K562 (cell line): Measurements from ENCODE around the gene CD84. TPM values are rescaled to one million over a fixed set of nuclear protein-coding genes. Genes with fewer than 3 reads are reported as not detected.

Experiments used
- ATAC-seq: fragments of 200-7000 bp; cut with Tn5 transposase; 3 replicates; pipeline ENCODE4 v1.9.1; 2020; ENCODE audit warnings: moderate library complexity
- BruUV-seq: library from RNA; stranded (reverse); fragments of 400-500 nt; replicated peaks from 2 replicates; lab custom pipeline; 2021; lab: Mats Ljungman, UMichigan
- CTCF ChIA-PET: fragments of 300-600 bp; formaldehyde crosslinking; extraction: SDS; loops from one replicate; lab custom pipeline; 2021; ENCODE audit warnings: low intra/inter-chr PET ratio; lab: Yijun Ruan, JAX
- POLR2A ChIA-PET: fragments of 300-600, 350-650 bp; sonication (Branson Sonifier 250); formaldehyde crosslinking; extraction: SDS; loops from one replicate; lab custom pipeline; 2021; ENCODE audit warnings: antibody characterized with exemption, inconsistent platforms; lab: Yijun Ruan, JAX
- DNase-seq, 4 experiments: peaks; one replicate each; pipeline versions ENCODE4 v3.0.0 to v3.0.0-alpha.2; 2011 to 2018; ENCODE audit warnings: low spot score in 3 of 4, mixed read lengths in 3 of 4; ENCODE audit errors: extremely low read depth in 1 of 4
- FAIRE-seq: peaks from 2 replicates; lab custom pipeline; 2011; peaks lifted over from hg19 to GRCh38; lab: Jason Lieb, UNC
- H2AFZ ChIP-seq: 2 replicates; pipeline ENCODE4 v1.6.0; 2011; ENCODE audit warnings: low read depth, low read length, control low read depth, inconsistent platforms
- H3K27ac ChIP-seq: fragments of 200-600 bp; 3 replicates; pipeline ENCODE4 v1.8.0; 2011; ENCODE audit warnings: low read depth, mild to moderate bottlenecking, control low read depth, inconsistent platforms, low read length, moderate library complexity, mixed read lengths; ENCODE audit errors: extremely low read depth
- H3K27me3 ChIP-seq, 2 experiments: fragments of 300-600 bp in 1 of 2; 2 replicates in 1 of 2; 3 replicates in 1 of 2; pipeline versions ENCODE4 v1.6.0 to v1.8.0; 2011; ENCODE audit warnings: inconsistent platforms in 2 of 2, low read length in 2 of 2, mild to moderate bottlenecking in 1 of 2, mixed read lengths in 1 of 2, moderate library complexity in 1 of 2; ENCODE audit not compliant: control insufficient read depth in 2 of 2, insufficient read depth in 2 of 2
- H3K36me3 ChIP-seq: fragments of 300-600 bp; 3 replicates; pipeline ENCODE4 v1.8.0; 2011; ENCODE audit warnings: mild to moderate bottlenecking, low read length, inconsistent platforms; ENCODE audit not compliant: control insufficient read depth, insufficient read depth
- H3K4me1 ChIP-seq, 2 experiments: fragments of 200-600 bp in 1 of 2; replicated peaks in 1 of 2; 2 replicates in 1 of 2; 3 replicates in 1 of 2; pipeline versions ENCODE4 v1.5.1 to v1.8.0; 2011; ENCODE audit warnings: inconsistent platforms in 2 of 2, low read length in 2 of 2, mild to moderate bottlenecking in 1 of 2, mixed read lengths in 1 of 2, moderate library complexity in 1 of 2; ENCODE audit not compliant: control insufficient read depth in 2 of 2, insufficient read depth in 2 of 2
- H3K4me2 ChIP-seq: 2 replicates; pipeline ENCODE4 v1.6.1; 2011; ENCODE audit warnings: low read length, control low read depth, inconsistent platforms, mixed read lengths; ENCODE audit not compliant: insufficient read depth
- H3K4me3 ChIP-seq: fragments of 200-600 bp; sonication (generic), shearing (Covaris generic); 2 replicates; pipeline ENCODE4 v1.5.1; 2016; ENCODE audit warnings: control low read depth, inconsistent platforms
- H3K79me2 ChIP-seq: fragments of 200-600 bp; 3 replicates; pipeline ENCODE4 v1.8.0; 2011; ENCODE audit warnings: low read length, inconsistent platforms; ENCODE audit not compliant: control insufficient read depth, insufficient read depth
- H3K9ac ChIP-seq, 2 experiments: 2 replicates each; pipeline versions ENCODE4 v1.6.0 to v1.6.1; 2011; ENCODE audit warnings: low read depth in 2 of 2, low read length in 2 of 2, control low read depth in 1 of 2, inconsistent platforms in 1 of 2, mild to moderate bottlenecking in 1 of 2, mixed read lengths in 1 of 2; ENCODE audit not compliant: insufficient read depth in 1 of 2
- H3K9me1 ChIP-seq: one replicate; pipeline ENCODE4 v1.6.0; 2011; ENCODE audit warnings: inconsistent platforms, mild to moderate bottlenecking, low read length, moderate library complexity; ENCODE audit not compliant: control insufficient read depth, insufficient read depth
- H3K9me3 ChIP-seq: replicated peaks from 2 replicates; pipeline ENCODE4 v1.5.1; 2011; ENCODE audit warnings: low read depth, low read length, inconsistent platforms; ENCODE audit not compliant: control insufficient read depth, insufficient read depth
- H4K20me1 ChIP-seq: replicated peaks from 2 replicates; pipeline ENCODE4 v1.6.1; 2011; ENCODE audit warnings: low read length, inconsistent platforms, mixed read lengths; ENCODE audit not compliant: control insufficient read depth, insufficient read depth
- C11orf30 ChIP-seq: fragments of 450-650 bp; IDR thresholded peaks from 2 replicates; pipeline ENCODE4 v1.6.1; 2016; ENCODE audit warnings: low read depth, mild to moderate bottlenecking
- CBFA2T3 ChIP-seq: fragments of 450-650 bp; IDR thresholded peaks from 2 replicates; pipeline ENCODE4 v1.6.1; 2017
- HEY1 ChIP-seq: fragments of 250-450 bp; sonication (Bioruptor Pico); IDR thresholded peaks from 2 replicates; pipeline ENCODE4 v1.5.0; 2020; ENCODE audit warnings: mild to moderate bottlenecking, moderate library complexity, borderline replicate concordance
- JUND ChIP-seq, 2 experiments: IDR thresholded peaks; 2 replicates in 1 of 2; 3 replicates in 1 of 2; pipeline ENCODE4 v1.6.1; 2011; ENCODE audit warnings: borderline replicate concordance in 2 of 2, low read depth in 2 of 2, low read length in 2 of 2, improper control_type of control experiment in 1 of 2, missing biosample characterization in 1 of 2, missing genetic modification characterization in 1 of 2, missing genetic modification reagents in 1 of 2
- MAFF ChIP-seq: IDR thresholded peaks from 2 replicates; pipeline ENCODE4 v1.6.1; 2012; ENCODE audit warnings: low read length, improper control_type of control experiment
- MAFG ChIP-seq: fragments of 450-650 bp; conservative IDR thresholded peaks from 2 replicates; pipeline ENCODE4 v1.6.1; 2016; ENCODE audit warnings: missing genetic modification characterization, missing compliant biosample characterization
- MAFK ChIP-seq: IDR thresholded peaks from 2 replicates; pipeline ENCODE4 v1.6.1; 2011; ENCODE audit warnings: low read length, improper control_type of control experiment
- ZNF316 ChIP-seq: fragments of 450-650 bp; IDR thresholded peaks from 2 replicates; pipeline ENCODE4 v1.6.1; 2016
- ZNF41 ChIP-seq: fragments of 250-450 bp; sonication (Bioruptor Pico); conservative IDR thresholded peaks from 2 replicates; pipeline ENCODE4 v1.4.0; 2020; ENCODE audit warnings: mild to moderate bottlenecking
- ZNF766 ChIP-seq: fragments of 200-800 bp; sonication (Bioruptor generic); conservative IDR thresholded peaks from 2 replicates; pipeline ENCODE4 v1.6.1; 2016; ENCODE audit warnings: missing genetic modification characterization, missing compliant biosample characterization
- WGBS: fragments of 100-300 bp; shearing (Covaris generic); methylation state at CpG from one replicate; pipeline ENCODE4 v1.1.6; 2016; ENCODE audit warnings: low coverage, mixed read lengths; ENCODE audit not compliant: insufficient coverage; ENCODE audit errors: missing lambda C conversion rate; 5-methylcytosine and 5-hydroxymethylcytosine counted together
- in situ Hi-C: fragments of 300-500 bp; cut with MboI; formaldehyde crosslinking; loops from 4 replicates; pipeline ENCODE4 v1.15.0; 2018; ENCODE audit warnings: inconsistent platforms, mixed read lengths
- intact Hi-C: fragments of 100-400 bp; cut with micrococcal nuclease; formaldehyde crosslinking; loops from 2 replicates; pipeline ENCODE4 v1.14.2; 2022
- polyA plus RNA-seq, 8 experiments: library from polyadenylated mRNA; depleted of rRNA in 4 of 8; stranded (reverse) in 5 of 8; unstranded in 3 of 8; fragments of >200 nt; fragmentation: Nextera tagmentation in 2 of 8; fragmentation: Illumina TruSeq in 1 of 8; extraction: Ambion mirVana in 2 of 8; extraction: Trizol in 1 of 8; gene quantifications; 2 replicates each; pipeline versions ENCODE4 v1.2.1 to v1.2.3, GENCODE V29; 2011 to 2014; ENCODE audit warnings: inconsistent platforms in 1 of 8, missing spikeins in 1 of 8
- total RNA-seq, 7 experiments: library from RNA; depleted of rRNA in 6 of 7; stranded (reverse); fragments of >200 nt in 6 of 7; fragmentation: Illumina TruSeq in 2 of 7; extraction: Trizol in 2 of 7; gene quantifications; 2 replicates each; pipeline versions ENCODE4 v1.2.1 to v1.2.3, GENCODE V29; 2011 to 2021; ENCODE audit warnings: low replicate concordance in 1 of 7

The CD84 gene
- total and polyA plus RNA-seq, 9 of the 15 experiments (the other 6 are each of a cell fraction or from before 2014, with no cell fraction given), result 0.82 to 6.8 (median 2.0) TPM

DNA sequence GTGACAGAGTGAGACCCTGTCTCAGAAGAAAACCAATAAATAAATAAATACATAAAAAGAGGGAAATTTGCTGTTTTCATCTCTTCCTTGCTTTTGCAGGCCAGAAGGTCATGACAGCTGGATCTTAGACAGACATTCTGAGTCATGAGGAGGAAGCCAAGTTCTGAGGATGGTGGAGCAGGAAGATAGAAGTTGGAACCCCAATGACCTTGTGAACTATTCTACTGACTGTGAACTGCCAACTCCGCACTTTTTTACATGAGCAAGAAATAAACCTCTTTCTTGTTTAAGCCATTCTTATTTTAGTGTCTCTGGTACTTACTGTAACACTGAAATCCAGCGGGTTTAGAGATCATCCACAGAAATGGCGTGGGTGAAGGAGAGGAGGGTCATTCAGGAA, 8.5 kb downstream of the CD84 start:
- no peak for FAIRE-seq
- no peak for DNase-seq
- in situ Hi-C loops, result no loop called here
- Histone ChIP-seq H3K36me3 (no peaks in the 10 kb centered on the region), H2AFZ (peak overlapping the region; percentile 53), H3K9me3 (no peaks in the 10 kb centered on the region), H3K9me1 (no peaks in the 10 kb centered on the region), H3K27me3 (no peaks in the 10 kb centered on the region), H3K27ac (no peak overlapping the region), H4K20me1 (no peaks in the 10 kb centered on the region), H3K4me1 (peaks cover 6 to 27% of the 10 kb centered on the region in 2 experiments; a peak in 4 of 5 replicates), H3K79me2 (no peaks in the 10 kb centered on the region), H3K4me3 (no peak overlapping the region), H3K4me2 (no peak overlapping the region; the same call in 1 of the 2 replicates), H3K9ac (no peak overlapping the region)
- ChIA-PET POLR2A (no interaction called here), CTCF (no interaction called here)
- intact Hi-C loops, result no loop called here
- 66% methylated on average over 3 of the region's 3 CpGs for WGBS
- no TSS peak for BruUV-seq
- peak; percentile 77 for TF ChIP-seq ZNF316
- no peak for TF ChIP-seq HEY1 (CRISPR knock-in tag)
- TF ChIP-seq ZNF766 (CRISPR knock-in tag), result peak; percentile 70
- peak; percentile 7; the same call in 1 of the 2 replicates for TF ChIP-seq JUND (IDR thresholded peaks at IDR 0.05; ENCODE audit: borderline replicate concordance, low read depth, low read length)
- TF ChIP-seq JUND (tag; IDR thresholded peaks at IDR 0.05; ENCODE audit: borderline replicate concordance, low read depth, low read length), result no peak
- TF ChIP-seq MAFF, result peak; percentile 8; the same call in 1 of the 2 replicates
- TF ChIP-seq C11orf30, result peak; percentile 60
- no peak for TF ChIP-seq ZNF41 (CRISPR knock-in tag)
- peak; percentile 53 for TF ChIP-seq MAFG (tag)
- 0 out of 2 replicates have a peak, but pooled peaks have one; percentile 7 for TF ChIP-seq CBFA2T3
- peak; percentile 30; the same call in 1 of the 2 replicates for TF ChIP-seq MAFK
- ATAC-seq, result no peak
